AG10803 (cell line): ENCODE measurements around the gene NACC1.
A peak's percentile ranks its signal among the peaks of the same experiment; 100 is the strongest.

Experiments
- DNase-seq: peaks from one replicate; pipeline ENCODE4 v3.0.0; 2010; ENCODE audit warnings: low read depth
- H3K4me3 ChIP-seq: 2 replicates; pipeline ENCODE4 v1.5.1; 2011; ENCODE audit warnings: mild to moderate bottlenecking, low read length, control low read depth
- CTCF ChIP-seq: conservative IDR thresholded peaks from 2 replicates; pipeline ENCODE4 v1.5.1; 2011; ENCODE audit warnings: mild to moderate bottlenecking, low read length, control low read depth, inconsistent platforms

The NACC1 gene

GRCh38 chr19:13101590-13102415, 16.3 kb upstream of the NACC1 start:
- no peak for TF ChIP-seq CTCF
- no peak for DNase-seq

DNA sequence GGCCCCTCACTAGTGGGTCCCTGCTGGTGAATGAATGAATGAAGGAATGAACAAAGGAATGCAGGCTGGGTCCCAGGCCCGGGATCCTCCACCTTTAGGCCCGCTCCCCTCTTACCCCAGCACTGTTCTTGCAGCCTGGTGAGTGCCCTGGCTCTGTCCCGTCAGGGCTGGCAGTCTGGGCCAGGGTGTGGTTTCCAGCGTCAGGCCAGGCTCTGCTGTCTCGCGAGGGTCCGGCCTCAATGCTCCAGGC, 15.7 kb upstream of the NACC1 start:
- peak; percentile 40 for DNase-seq
- TF ChIP-seq CTCF: no peak
- no peak overlapping the region; the same call in 1 of the 2 replicates for H3K4me3 ChIP-seq

More at GRCh38 chr19:13101590-13102415, 16.3 kb upstream of the NACC1 start:
- H3K4me3 ChIP-seq: no peak overlapping the region; the same call in 1 of the 2 replicates

DNA sequence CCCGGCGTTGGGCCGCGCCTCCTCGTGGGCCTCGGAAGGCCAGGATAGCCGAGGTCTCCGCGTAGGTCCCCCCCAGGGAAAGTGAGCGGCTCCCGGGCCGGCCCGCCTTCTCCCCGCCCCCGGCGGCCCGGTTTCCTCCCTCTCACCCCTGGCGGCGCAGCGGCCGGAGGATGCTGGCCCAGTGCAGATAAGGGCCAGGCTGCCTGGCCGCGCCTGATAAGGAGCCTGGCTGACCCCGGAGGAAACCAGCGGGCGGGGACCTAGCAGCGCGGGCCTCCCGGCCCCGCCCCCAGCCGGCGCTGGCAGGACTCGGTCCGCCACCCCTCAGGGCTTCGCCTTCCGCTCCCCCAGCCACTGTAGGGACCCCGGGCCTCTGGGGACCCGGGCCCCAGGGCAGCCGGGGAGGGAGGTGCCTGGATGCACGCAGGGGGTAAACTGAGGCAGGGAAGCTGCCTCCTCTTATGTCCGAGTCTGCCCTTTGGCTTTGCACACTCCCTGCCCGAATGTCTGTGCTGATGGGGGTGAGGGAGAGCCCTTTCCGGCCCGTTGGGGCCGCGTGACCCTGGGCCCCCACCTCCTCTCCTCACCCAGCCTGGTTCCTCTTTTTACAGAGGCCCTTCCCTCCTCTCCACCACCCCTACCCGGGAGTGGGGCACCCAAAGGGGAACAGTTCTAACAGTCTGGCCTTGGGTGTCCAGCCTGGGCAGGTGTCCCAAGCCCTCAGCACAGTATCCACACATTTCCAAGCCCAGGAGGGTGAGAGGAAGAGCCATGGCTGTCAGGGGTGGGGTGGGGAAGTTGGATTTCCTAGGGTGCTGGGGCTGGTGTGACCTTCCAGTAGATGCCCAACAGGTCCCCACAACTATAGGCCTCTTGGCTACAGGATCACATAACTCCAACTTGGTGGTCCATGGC, 15.1 kb upstream of the NACC1 start, which contains the start of gene LYL1:
TSS of gene LYL1 (minus strand) at position 193 of the 915 bp plus-strand sequence. CDS start 1,687 bp downstream, outside the sequence.
- no peak; the same call in 1 of the 2 replicates for TF ChIP-seq CTCF
- no peak for DNase-seq
- no peak within 1 kb of the TSS; the same call in 1 of the 2 replicates for H3K4me3 ChIP-seq

GRCh38 chr19:13103581-13104359, 14.3 kb upstream of the NACC1 start:
- no peak for DNase-seq
- no peak for TF ChIP-seq CTCF
- no peak overlapping the region for H3K4me3 ChIP-seq

DNA sequence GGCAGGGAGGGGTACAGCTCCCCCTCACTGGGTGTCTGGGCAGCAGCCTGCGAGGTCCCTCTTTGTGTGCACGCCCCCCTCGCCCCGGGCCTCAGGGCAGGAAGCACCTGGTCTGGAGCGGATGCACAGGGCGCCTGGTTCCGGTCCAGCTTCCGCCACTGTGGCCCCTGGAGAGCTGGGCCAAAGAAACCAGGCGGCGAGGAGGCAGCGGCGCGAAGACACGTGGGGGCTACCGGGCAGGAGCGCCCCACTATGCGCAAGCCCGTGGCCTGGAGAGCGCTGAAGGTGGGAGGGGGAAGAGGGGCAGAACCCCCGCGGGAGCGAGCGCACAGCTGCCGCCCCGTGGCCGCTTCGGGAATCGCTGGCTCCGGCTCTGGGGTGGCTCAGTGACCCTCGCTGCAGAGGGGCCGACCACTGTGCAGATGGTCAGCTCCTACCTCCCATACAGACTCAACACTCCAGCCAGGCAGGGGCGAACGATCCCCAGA, 13.7 kb upstream of the NACC1 start:
- no peak overlapping the region for H3K4me3 ChIP-seq
- no peak for DNase-seq
- peak; percentile 57 for TF ChIP-seq CTCF

DNA sequence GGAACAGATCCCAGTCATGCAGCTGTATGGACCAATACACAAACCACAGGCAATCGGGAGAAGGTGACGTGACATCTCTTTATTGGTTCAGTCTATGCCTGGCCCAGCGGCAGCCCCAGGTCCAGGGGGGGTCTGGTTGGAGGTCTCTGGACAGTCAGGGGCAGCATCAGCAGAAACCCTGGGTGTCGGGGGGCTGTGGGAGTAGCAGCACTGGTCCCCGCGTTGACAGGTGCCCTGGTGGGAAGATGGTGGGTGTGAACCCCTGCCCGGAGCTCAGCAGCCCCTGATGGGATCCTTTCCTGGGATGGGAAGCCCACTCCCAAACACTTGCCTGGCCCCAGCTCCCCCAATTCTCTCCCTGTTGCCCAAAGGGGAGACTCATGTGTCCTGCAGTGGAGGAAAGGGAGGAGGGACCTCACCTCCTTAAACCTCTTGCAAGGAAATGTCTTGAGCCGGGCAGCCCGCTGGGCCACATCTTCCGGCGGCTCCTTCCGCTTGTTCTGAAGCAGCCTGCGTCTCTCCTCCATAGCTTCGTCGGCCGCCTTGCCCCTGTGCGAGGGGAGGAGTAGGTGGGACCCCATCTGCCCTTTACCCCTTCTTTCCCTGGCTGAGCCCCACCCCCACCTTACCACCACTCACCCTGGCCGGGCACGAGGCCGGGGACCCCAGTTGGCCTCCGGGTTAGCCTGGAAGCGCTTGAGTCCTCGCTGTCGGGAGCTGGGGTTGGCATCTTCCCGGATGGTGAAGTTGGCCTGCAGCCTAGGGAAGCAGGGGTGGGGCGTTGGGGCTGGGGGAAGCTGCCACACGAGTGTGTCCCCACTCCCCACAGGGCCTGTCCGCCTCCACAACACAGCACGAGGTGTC, 13.0 kb upstream of the NACC1 start:
- DNase-seq: no peak
- no peak overlapping the region for H3K4me3 ChIP-seq
- TF ChIP-seq CTCF: no peak; the same call in 1 of the 2 replicates
